ENCODE measurements around the gene ANP32A.

DNA sequence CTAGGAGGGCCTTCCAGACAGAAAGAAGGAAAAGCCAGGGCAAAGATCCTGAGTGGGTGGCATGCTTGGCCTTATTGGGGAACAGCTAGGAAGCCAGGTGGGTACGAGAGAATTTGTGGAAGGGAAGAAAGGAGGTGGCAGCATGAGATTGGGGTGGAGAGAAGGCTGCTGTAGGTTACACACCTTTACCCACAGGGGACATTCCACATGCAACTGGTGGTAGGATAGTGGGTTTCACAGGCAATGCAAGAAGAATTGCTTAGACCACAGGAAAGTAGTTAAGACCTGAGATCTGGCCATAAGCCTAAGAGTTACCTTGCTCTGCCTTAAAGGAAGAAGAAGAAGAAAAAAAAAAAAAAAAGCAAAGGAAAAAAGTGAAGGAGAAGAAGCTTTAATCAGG is 19.8 kb downstream of the ANP32A start:
- TF ChIP-seq, protein P1, sequence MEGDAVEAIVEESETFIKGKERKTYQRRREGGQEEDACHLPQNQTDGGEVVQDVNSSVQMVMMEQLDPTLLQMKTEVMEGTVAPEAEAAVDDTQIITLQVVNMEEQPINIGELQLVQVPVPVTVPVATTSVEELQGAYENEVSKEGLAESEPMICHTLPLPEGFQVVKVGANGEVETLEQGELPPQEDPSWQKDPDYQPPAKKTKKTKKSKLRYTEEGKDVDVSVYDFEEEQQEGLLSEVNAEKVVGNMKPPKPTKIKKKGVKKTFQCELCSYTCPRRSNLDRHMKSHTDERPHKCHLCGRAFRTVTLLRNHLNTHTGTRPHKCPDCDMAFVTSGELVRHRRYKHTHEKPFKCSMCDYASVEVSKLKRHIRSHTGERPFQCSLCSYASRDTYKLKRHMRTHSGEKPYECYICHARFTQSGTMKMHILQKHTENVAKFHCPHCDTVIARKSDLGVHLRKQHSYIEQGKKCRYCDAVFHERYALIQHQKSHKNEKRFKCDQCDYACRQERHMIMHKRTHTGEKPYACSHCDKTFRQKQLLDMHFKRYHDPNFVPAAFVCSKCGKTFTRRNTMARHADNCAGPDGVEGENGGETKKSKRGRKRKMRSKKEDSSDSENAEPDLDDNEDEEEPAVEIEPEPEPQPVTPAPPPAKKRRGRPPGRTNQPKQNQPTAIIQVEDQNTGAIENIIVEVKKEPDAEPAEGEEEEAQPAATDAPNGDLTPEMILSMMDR (IDR thresholded peaks at IDR 0.05) = no peak
- TF ChIP-seq EZH2 (IDR thresholded peaks at IDR 0.05) = no peak

Data from neural progenitor cell (in vitro differentiated cells).